BE2C (cell line): ENCODE data around the gene HDAC4.

Experiments
- DNase-seq: peaks from one replicate; pipeline ENCODE4 v3.0.0-alpha.2; 2020
- H3K27me3 ChIP-seq: fragments of 250-450 bp; sonication (Bioruptor Pico); 2 replicates; pipeline ENCODE4 v1.5.1; 2020; ENCODE audit warnings: mild to moderate bottlenecking
- H3K36me3 ChIP-seq: fragments of 250-450 bp; sonication (Bioruptor Pico); 2 replicates; pipeline ENCODE4 v1.5.1; 2020; ENCODE audit warnings: mild to moderate bottlenecking
- H3K4me1 ChIP-seq: fragments of 250-450 bp; sonication (Bioruptor Pico); 2 replicates; pipeline ENCODE4 v1.5.1; 2020
- H3K4me3 ChIP-seq: 2 replicates; pipeline ENCODE4 v1.5.1; 2011; ENCODE audit warnings: low read depth, low read length
- H3K9me3 ChIP-seq: fragments of 250-450 bp; sonication (Bioruptor Pico); 2 replicates; pipeline ENCODE4 v1.5.1; 2020
- TF ChIP-seq, protein P1 (sequence below): IDR thresholded peaks from 2 replicates; pipeline ENCODE4 v1.5.1; 2012; ENCODE audit warnings: mild to moderate bottlenecking, low read depth, low read length

Gene HDAC4

DNA sequence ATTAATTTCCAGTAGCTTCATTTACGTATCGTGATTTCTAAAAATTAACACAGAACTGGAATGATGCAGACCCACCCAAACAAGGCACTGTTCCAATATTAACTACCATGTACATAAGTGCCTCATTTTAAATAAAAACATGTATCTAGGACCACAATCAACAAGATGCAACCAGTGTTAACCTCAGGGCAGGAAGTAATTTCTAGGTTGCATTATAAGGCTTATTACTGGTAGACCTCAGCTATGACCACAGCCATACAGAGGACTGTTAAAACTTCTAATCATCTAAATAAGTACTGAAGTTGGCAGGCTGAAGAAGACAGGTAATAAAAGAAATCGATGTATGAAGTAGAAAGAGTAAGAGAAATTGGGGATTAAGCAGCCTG is 262.9 kb downstream of the HDAC4 start:
- Histone ChIP-seq H3K27me3 (no peaks in the 10 kb centered on the region), H3K9me3 (no peaks in the 10 kb centered on the region), H3K4me3 (no peak overlapping the region), H3K4me1 (no peaks in the 10 kb centered on the region), H3K36me3 (peaks cover 25% of the 10 kb centered on the region)
- no peak for DNase-seq
- TF ChIP-seq, protein P1, sequence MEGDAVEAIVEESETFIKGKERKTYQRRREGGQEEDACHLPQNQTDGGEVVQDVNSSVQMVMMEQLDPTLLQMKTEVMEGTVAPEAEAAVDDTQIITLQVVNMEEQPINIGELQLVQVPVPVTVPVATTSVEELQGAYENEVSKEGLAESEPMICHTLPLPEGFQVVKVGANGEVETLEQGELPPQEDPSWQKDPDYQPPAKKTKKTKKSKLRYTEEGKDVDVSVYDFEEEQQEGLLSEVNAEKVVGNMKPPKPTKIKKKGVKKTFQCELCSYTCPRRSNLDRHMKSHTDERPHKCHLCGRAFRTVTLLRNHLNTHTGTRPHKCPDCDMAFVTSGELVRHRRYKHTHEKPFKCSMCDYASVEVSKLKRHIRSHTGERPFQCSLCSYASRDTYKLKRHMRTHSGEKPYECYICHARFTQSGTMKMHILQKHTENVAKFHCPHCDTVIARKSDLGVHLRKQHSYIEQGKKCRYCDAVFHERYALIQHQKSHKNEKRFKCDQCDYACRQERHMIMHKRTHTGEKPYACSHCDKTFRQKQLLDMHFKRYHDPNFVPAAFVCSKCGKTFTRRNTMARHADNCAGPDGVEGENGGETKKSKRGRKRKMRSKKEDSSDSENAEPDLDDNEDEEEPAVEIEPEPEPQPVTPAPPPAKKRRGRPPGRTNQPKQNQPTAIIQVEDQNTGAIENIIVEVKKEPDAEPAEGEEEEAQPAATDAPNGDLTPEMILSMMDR: no peak

DNA sequence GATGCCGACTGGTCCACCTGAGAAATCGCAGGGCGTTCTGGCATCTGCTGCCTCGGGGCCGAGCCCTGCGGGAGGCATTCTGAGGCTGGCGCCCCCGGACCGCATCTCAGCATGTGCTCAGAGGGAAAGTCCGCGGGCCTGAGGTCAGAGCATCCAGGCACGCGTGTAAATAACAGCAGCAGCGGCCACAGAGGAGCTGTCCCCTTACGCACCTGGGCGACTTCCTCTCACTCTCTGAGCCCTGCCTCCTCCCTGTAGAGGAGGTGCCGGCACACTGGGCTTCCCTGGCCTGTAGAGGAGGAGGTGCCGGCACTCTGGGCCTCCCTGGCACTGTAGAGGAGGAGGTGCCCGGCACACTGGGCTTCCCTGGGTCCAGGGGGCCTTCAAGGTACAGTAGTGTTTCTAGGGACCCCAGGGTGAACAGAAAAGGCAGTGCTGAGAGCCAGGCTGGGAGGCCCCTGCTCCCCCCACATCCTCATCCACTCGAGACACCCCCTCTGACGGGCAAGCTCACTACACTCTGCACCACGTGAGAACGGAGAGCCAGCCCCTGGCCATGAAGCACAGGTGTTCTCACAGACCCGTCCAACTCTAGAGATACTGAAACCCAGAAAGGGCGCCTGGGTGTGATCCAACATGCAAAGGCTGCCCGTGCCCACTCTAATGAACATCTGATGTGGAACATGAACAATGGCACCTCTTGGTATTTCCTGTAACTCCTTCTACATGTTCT is 263.5 kb downstream of the HDAC4 start:
- H3K36me3 ChIP-seq: peaks cover 27% of the 10 kb centered on the region
- no peak overlapping the region for H3K4me3 ChIP-seq
- TF ChIP-seq, protein P1: no peak
- H3K4me1 ChIP-seq: no peaks in the 10 kb centered on the region
- H3K9me3 ChIP-seq: no peaks in the 10 kb centered on the region
- no peak for DNase-seq
- H3K27me3 ChIP-seq: no peaks in the 10 kb centered on the region

DNA sequence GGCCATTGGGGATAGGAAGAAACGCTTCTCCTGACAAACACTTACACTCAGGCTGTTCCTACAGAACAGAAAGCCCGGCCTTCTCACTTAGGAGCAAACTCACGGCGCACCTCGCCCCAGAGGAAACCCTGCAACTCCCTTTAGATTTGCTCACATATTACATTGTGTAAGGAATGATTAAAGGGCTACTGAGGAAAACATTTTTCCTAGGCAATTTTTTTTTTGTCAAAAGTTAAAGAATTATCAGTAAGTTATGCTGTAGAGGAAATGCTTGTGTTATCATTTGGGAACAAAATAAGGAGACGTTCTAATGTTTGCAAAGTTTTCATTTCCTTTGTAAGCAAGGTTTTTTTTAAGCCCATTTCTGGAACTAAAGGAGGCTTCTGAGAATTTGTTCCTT is 264.1 kb downstream of the HDAC4 start:
- Histone ChIP-seq H3K9me3 (no peaks in the 10 kb centered on the region), H3K4me3 (no peak overlapping the region), H3K36me3 (peaks cover 30% of the 10 kb centered on the region), H3K27me3 (no peaks in the 10 kb centered on the region), H3K4me1 (no peaks in the 10 kb centered on the region)
- DNase-seq: no peak
- TF ChIP-seq, protein P1: no peak

DNA sequence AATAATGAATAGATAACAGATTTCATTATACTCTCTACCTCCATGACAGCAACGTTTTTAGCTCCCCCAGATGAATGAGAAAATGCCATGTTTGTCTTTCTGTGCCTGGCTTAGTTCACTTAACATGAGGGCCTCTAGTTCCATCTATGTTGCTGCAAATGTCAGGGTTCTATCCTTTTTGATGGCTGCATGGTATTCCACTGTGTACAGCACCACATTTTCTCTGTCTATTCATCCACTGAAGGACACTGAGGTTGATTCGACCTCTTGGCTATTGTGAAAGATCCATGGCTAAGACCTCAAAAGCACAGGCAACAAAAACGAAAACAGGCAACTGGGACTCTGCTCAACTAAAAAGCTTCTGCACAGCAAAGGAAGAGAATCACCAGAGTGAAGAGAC is 264.6 kb downstream of the HDAC4 start:
- no peaks in the 10 kb centered on the region for H3K9me3 ChIP-seq
- TF ChIP-seq, protein P1: no peak
- DNase-seq: no peak
- peaks cover 30% of the 10 kb centered on the region for H3K36me3 ChIP-seq
- no peaks in the 10 kb centered on the region for H3K4me1 ChIP-seq
- H3K27me3 ChIP-seq: no peaks in the 10 kb centered on the region
- H3K4me3 ChIP-seq: no peak overlapping the region

DNA sequence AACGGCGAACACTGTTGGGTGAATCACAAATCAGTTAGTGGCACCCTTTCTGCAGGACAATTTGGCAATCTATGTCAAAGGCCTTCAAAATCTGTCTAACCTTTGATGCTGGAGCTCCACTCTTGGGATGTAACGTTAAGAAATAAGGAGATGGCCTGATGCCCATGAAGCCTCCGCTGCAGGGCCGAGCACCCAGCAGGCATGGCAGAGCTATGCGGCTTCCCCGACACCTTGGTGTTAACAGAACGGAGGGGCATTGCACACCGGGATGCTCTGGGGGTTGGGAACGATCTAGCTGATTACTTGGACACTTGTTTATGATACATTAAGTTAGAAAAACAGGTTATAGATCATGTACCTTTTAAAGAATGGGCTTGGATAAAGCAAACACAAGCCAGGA is 265.3 kb downstream of the HDAC4 start:
- Histone ChIP-seq H3K9me3 (no peaks in the 10 kb centered on the region), H3K27me3 (no peaks in the 10 kb centered on the region), H3K4me3 (no peak overlapping the region), H3K4me1 (no peaks in the 10 kb centered on the region), H3K36me3 (peaks cover 30% of the 10 kb centered on the region)
- TF ChIP-seq, protein P1: no peak
- DNase-seq: no peak

DNA sequence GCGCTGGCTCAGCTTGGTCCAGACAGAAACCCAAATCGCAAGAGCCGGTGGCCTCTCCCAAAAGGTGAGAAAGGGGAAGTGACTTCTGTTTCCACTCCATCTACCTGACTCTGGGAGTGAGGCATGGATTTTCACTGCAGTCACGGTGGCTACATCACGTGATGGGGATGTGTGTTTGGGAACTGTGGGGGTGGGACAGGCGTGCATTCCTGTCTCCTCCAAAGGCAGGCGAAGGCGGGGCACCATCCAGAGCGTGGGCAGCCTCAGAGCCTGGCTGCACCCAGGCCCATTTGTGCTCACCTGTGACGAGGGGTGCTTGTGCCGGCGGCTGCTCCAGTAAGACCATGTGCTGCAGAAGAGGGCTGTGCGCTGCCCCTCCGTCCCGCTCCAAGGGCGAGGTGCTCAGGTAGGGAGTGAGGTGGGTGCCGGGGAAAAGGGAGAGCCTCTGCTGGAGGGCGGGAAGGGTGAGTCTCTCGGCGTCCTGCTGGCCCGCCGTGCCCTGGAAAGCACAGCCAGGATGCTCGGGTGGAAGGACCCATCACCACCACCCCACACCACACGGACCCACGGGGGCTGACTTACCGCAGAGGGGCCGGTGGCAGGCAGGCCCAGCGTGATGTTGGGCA is 266.8 kb downstream of the HDAC4 start:
- H3K4me3 ChIP-seq: no peak overlapping the region
- peaks cover 32% of the 10 kb centered on the region for H3K36me3 ChIP-seq

More for the DNA sequence above, 266.8 kb downstream of the HDAC4 start:
- H3K9me3 ChIP-seq: no peaks in the 10 kb centered on the region
- DNase-seq: no peak
- H3K27me3 ChIP-seq: no peaks in the 10 kb centered on the region
- TF ChIP-seq, protein P1: no peak
- no peaks in the 10 kb centered on the region for H3K4me1 ChIP-seq
